Jurkat, Clone E6-1 (cell line): ENCODE data around the gene PCSK4.
"Not testable (repeated sequence)": the region's sequence is repeated elsewhere in the genome, so short reads cannot be mapped to it uniquely, and the experiment has no call there.

Source experiments
- DNase-seq: peaks from one replicate; pipeline ENCODE4 v3.0.0-alpha.2; 2011; ENCODE audit warnings: low read depth, low spot score
- H3K4me3 ChIP-seq: 2 replicates; pipeline ENCODE4 v1.5.1; 2011; ENCODE audit warnings: mild to moderate bottlenecking, low read length, control low read depth, moderate library complexity

Gene PCSK4

DNA sequence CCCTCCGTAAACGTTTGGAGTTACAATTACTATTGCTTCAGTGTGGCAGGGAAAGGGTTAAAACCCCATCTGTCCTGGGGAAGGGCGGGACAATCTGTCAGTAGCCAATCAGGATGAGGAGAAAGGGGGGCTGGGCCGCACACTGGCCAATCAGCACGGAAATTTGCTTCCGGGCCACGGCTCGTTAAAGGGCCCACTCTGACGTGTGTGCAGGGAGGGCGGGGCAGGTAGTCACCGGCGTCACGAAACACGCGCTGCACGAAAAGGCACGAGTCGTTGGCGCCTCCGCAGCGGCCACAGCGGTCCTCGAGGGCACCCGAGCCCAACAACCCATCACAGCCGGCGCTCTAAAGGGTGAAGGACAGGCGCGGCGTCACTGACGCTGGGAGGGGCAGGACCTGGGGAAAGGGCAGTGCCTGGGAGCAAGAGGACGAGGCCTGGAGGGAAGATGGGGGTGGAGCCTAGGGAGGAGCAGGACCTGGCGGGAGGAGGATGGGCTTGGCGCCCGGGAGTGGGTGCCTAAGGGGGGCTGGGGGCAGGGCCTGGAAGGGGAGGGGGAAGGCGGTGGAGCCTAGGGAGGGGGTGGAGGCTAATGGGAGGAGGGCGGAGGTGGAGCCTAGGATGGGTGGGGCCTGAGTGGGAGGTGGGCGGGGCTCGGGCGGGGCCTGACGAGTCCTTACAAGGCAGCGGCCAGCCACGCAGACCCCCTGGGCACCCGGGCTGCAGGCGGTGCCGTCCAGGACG, 17.8 kb upstream of the PCSK4 start:
- H3K4me3 ChIP-seq: peak overlapping the region; percentile 60
- DNase-seq: peak; percentile 95

DNA sequence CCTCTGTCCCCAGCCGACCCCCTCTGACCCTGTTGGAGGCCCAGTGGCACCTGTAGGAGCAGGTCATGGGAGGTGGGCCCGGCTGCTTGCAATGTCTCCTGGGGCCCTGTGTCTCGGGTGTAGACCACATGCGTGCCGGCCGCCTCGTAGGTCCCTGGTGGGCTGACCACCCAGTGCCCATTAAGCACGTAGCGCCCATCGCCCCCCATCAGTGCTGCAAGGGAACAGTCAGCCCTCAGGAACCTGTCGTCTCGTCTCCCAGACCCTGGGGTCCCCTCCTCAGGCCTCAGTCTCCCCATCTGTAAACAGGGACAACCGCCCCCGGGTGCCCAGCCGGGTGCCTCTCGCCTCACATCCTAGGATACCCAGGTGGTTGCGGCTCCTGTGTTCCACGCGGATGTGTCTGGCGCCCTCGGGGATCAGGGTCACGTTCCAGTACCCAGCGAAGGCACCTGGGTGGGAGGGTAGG, 17.1 kb upstream of the PCSK4 start:
- H3K4me3 ChIP-seq: peak overlapping the region; percentile 27
- no peak for DNase-seq

DNA sequence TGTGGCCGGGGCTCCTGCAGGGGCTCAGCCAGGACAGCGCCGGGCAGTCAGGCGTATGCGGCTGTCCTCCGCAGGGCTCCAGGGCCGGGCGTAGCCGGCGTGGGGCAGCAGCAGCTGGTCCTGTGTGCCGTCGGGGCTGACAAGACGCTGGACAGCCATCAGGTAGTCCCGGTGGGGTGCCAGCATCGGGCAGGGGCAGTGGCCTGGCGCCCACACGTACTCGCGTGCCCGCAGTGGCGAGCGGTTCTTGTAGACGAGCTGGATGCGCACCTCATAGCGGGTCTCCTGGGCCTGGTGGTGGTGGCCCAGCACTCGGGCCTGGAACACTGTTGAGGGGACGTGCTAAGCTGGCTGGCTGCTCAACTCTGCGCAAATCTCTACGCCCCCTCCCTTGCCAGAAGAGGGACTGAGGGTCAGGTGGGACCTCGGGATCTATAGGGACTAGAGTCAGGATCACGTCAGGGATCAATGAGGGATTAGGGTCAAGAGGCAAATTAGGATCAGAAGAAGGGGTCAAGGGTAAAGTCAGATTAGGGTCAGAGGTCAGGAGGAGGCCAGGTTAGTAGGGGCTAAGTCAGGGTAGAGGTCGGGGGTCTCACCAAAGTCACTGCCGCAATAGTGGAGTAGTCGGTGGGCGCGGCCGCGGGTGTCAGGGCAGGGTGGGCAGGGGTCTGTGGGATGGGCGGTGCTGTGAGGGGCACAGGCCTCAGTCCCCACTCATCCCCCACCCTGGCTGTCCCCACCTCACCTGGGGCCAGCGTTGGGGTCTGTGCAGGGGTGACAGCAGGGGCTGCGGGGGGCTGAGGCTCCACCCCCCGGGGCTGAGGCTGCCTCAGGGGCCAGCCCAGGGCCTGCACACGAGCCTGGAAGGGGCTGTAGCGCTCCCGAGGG, 16.1 kb upstream of the PCSK4 start:
- H3K4me3 ChIP-seq: no peak overlapping the region
- no peak for DNase-seq

DNA sequence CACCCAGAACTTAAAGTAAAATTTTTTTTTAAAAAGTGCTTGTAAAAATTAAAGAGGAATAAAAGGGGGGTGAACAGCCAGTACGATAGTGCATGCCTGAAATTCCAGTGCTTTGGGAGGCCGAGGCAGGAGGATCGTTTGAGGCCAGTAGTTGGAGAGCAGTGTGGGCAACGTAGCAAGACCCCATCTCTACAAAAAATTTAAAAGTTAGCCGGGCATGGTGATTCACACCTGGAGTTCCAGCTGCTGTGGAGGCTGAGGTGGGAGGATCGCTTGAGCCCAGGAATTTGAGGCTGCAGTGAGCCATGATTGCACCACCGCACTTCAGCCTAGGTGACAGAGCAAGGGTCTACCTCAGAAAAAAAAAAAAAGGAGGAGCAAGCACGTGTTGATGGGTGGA, 14.9 kb upstream of the PCSK4 start:
- no peak overlapping the region for H3K4me3 ChIP-seq
- DNase-seq: no peak

DNA sequence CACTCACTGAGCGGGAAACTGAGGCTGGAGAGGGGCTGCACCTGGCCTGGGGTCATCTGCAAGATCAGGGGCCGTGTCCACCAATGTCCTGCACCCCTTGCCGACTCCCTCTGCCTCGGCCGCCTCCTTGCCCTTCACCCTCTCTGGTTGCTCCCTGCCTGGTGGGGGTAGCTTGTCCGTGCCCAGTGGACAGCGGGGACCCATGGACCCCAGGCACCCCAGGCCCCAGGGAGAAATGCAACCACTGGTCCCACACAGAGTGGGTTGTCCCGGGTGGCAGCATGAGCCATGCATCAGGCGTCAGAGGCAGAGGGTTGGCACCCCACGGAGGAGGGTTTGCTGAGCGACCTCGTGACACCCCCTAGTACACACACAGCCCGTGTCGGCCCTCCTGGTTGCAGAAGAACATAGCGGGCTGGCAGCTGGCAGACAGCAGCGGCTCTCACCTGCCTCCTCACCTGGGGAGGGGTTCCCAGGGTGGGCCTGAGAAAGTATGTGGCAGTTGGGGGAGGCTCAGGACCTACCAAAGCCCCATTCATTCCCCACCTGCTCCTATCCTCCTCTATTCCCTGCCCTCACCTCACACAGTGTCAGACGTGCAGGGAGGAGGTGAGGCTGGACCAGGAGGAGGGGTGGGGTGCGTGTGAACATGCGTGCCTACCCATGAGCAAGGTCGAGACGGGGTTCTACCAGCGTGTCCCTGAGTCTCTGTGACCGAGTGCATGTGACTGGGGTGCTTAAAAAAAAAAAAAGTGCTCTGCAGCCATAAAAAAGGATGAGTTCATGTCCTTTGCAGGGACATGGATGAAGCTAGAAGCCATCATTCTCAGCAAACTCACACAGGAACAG, 14.0 kb upstream of the PCSK4 start:
- H3K4me3 ChIP-seq: no peak overlapping the region
- DNase-seq: no peak

DNA sequence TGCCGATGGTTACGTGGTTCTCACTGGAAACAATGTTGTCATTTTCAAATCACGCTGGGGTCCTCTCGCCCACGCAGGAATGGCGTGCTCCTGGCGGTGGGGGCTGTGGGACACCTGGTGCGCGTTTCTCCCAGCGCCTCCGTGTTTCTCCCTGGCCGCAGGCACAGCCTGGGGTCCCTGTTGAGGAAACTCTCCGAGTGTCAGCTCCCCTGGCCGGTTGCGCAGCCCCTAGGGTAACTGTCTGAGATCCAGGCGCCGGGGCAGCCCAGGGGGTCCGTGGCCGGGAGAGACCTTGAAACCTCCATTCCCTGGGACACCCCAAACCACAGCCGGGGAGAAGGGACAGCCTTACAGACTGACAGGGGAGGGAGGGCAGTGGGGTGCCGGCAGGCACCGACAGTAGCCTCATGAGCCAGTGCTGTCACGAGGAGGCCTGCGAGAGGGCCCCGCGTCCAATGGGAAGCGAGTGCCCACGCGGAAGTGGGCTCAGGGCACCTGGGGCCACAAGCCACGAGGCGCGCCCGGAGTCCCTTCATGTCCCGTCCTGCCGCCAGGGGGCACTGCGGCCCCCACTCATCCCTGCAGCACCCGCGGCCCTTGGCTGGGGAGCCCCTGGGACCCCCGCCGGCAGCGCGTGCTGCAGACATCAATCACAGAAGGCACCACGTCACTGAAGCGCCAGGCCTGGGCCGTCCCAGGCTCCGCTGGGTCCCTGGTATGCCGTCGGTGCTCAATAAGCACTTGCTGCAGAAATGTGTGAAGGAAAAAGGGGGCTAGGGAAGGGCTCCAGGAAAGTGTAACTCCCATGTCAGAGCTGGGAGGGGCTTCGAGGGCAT, 13.2 kb upstream of the PCSK4 start:
- peak; percentile 42 for DNase-seq
- no peak overlapping the region; the same call in 1 of the 2 replicates for H3K4me3 ChIP-seq

DNA sequence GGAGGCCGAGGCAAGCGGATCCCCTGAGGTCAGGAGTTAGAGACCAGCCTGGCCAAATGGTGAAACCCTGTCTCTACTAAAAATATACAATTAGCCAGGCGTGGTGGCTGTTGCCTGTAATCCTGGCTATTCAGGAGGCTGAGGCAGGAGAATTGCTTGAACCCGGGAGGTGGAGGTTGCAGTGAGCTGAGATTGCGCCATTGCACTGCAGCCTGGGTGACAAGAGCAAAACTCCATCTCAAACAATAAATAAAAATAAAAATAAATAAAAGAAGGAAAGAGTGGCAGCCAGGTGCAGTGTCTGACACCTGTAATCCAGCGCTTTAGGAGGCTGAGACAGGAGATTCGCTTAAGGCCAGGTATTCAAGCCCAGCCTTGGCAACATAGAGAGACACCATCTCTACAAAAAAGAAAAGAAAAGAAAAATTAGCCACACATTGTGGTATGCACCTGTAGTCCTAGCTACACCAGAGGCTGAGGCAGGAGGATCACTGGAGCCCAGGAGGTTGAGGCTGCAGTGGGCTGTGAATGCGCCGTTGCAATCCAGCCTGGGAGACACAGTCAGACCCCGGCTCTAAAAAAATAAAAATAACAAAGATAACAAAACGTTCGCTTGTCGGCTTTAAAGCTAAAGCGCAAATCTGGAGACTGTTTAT, 12.4 kb upstream of the PCSK4 start:
- H3K4me3 ChIP-seq: no peak overlapping the region
- no peak for DNase-seq

DNA sequence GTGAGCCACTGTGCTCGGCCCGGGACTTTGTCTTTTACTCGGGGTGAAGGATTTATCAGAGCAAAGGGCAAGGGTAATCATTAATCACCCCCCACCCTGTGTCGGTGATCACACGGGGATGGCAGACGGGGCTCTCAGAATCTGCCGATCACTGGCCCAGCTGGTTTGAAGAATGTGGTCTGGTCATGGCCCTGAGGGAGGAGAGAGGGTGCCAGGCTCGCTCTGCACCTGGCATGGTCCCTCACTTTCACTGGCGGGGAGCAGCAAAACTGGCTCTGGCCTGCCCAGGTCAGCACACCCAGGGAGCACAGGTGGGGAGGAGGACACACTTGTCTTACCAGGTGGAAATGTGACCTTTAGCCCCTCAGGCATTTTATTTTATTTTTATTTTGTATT, 11.0 kb upstream of the PCSK4 start:
- DNase-seq: no peak
- H3K4me3 ChIP-seq: no peak overlapping the region

DNA sequence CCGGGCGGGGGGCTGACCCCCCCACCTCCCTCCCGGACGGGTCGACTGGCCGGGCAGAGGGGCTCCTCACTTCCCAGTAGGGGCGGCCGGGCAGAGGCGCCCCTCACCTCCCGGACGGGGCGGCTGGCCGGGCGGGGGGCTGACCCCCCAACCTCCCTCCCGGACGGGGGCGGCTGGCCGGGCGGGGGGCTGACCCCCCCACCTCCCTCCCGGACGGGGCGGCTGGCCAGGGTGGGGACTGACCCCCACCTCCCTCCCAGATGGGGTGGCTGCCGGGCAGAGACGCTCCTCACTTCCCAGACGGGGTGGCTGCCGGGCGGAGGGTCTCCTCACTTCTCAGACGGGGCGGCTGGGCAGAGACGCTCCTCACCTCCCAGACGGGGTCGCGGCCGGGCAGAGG, 9.1 kb upstream of the PCSK4 start:
- not testable (repeated sequence) for DNase-seq, H3K4me3 ChIP-seq

DNA sequence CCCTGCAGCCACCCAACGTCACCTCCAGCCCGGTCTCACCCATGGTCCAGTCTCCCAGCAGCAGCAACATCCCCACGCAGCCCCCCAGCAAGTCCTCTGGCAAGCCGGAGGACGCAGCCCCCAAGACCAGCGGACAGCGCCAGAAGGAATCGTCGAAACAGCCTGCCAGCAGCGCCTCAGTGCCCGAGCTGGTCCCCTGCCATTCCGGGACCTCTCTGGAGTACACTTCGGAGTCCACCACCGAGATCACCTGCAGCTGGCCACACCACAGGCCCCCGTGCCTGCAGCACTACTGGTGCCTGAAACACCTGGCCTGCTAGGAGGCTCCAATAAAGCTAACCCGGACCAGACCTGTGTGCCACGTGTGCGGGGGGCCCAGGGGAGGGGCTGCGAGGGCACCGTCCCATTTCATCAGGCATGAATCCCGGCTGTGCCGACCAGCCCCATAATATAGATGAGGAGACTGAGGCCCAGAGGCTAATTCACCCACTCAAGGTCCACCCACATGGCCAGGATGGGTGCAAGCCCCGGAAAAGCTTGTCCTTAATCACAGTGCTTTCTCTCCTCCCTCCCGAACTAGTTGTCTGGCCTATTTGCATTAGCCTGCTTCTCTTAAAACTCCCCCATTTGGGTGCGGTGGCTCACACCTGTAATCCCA, 7.6 kb upstream of the PCSK4 start:
- DNase-seq: no peak
- H3K4me3 ChIP-seq: no peak overlapping the region

DNA sequence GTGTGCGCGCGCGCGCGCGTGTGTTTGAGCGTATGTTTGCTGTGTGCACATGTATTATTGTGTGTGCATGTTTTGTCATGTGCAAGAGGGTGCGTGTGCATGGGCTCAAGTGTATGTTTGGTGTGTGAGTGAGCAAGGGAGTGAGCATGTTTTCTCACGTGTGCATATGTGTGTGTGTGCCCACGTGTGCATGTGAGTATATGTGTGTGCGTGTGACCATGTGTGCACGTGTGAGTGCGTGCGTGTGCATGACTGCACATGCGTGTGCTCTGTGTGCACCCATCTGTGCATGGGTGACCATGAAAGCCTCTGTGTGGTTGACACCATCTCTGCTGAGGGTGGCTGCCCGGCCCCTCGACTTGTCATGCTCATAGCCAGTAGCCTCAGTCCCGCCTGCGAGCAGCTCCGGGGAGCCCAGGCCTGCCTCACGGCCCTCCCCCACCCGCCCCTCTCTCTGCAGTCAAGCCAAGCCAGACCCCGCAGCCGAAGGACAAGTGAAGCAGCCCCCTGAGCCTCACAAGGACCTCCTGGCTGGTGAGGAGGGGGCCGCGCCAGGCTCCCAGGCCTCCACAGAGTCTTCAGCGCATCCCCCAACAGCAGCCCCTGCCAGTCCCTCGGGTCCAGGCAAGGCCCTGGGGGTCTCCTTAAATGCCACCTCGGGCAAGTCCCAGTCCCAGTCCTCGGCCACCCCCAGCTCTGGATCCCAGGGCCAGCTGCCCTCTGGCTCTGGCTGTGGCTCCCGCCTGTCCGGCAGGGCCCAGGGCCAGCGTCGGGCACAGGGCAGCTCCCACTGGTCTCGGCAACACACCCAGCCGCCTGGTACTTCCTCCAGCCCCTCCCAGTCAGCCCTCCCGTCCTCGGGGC, 6.8 kb upstream of the PCSK4 start:
- DNase-seq: no peak
- no peak overlapping the region for H3K4me3 ChIP-seq

DNA sequence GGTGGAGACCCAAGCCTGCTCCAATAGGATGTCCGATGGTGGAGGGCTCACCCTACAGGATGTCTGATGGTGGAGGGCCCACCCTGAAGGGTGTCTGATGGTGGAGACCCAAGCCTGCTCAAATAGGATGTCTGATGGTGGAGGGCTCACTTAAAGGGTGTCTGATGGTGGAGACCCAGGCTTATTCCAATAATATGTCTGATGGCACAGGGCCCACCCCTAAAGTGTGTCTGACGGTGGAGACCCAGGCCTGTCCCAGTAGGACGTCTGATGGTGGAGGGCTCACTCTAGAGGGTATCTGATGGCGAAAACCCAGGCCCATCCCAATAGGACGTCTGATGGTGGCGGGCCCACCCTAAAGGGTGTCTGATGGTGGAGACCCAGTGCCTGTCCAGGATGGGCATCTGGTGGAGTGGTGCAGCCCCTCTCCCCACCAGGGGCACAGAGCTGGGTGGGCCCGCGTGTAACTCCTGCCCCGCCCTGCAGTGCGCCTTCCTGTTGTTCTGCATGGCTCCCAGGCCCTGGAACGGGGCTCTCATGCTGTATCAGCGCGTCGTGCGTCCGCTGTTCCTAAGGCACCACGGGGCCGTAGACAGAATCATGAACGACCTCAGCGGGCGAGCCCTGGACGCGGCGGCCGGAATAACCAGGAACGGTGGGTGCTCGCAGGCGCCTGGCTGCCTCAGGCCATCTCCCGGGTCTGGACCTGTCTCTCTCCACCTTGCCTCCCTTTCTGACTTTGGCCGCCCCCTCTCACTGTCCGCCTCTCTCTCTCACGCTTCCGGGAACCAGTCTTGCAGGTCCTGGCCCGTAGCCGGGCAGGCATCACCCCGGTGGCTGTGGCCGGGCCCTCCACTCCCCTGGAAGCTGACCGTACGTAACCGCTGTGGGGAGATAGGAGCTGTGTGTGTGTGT, 5.9 kb upstream of the PCSK4 start:
- DNase-seq: no peak

DNA sequence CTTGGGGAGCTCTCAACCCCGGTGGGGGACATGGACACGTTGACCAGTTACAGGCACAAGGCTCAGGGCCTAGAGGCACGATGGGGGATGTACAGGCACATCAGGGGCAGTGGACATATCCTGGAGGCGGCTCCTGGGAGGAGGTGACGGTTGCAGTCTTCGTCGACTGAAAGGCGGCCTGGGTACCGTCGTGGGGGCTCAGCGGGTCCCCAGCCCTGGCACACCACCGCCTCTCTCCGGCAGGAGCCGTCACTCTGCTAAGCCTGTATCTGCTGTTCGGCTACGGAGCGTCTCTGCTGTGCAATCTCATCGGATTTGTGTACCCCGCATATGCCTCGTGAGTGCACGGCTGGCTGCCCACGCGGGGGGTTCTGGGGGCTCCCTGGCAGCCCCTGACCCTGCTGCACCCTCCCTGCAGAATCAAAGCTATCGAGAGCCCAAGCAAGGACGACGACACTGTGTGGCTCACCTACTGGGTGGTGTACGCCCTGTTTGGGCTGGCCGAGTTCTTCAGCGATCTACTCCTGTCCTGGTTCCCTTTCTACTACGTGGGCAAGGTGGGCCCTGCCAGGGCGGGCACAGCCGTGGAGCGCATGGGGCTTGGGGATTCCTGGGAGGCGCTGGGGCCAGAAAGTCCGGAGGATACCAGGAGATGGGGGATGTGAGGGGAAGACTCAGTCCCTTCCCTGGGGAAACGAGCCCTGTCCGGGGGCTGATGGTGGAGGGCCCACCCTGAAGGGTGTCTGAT, 5.1 kb upstream of the PCSK4 start:
- H3K4me3 ChIP-seq: no peak overlapping the region
- no peak for DNase-seq

More for the DNA sequence above, 5.9 kb upstream of the PCSK4 start:
- H3K4me3 ChIP-seq: no peak overlapping the region

DNA sequence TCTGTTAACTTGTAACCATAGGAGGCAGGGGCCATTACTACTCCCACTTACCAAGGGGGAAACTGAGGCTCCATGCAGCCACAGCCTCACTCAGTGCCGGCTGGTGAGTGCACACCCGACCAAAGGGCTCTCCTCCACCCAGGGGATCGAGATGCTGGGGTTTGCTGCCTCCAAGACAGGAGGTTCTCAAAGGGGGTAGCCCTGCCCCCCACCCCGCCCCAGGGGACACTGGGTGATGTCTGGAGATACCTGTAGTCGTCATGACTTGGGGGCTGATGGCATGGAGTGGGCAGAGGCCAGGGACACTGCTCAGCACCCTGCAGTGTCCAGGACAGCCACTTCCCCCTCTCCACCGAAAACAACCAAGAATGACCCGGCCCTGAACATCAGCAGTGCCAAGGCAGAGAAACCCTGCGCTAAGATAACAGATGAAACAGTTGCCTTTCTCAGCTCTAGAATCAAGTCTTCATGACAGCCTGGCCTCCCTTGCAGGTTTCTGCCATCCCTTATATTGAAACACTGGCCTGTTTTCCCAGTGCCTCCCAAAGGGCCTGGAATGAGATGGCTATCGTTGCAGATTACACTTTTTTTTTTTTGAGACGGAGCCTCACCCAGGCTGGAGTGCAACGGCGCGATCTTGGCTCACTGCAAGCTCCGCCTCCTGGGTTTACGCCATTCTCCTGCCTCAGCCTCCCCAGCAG, 4.1 kb upstream of the PCSK4 start:
- DNase-seq: no peak
- H3K4me3 ChIP-seq: no peak overlapping the region
